ENCODE data around the gene MERTK. TPM values are rescaled to one million over a fixed set of nuclear protein-coding genes. Genes with fewer than 3 reads are reported as not detected.

Gene MERTK
- total and polyA plus RNA-seq, 2 of the 13 experiments (the other 11 are each of a cell fraction or from before 2014, with no cell fraction given), result 37.3 to 44.7 TPM

DNA sequence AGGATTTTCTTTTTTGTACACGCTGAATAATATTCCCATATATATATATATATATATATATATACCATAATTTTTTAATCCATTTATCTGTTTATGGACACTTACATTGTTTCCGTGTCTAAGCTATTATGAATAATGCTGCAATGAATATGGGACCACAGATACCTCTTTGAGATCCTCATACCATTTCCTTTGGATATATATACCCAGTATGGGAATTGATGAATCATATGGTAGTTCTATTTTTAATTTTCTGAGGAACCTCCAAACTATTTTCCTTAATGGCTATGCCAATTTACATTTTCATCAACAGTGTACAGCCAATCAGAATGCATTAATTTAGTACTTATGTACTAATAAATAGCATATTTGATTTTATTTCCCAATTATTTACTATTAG is 53.1 kb downstream of the MERTK start (continued):
- TF ChIP-seq, protein P1, sequence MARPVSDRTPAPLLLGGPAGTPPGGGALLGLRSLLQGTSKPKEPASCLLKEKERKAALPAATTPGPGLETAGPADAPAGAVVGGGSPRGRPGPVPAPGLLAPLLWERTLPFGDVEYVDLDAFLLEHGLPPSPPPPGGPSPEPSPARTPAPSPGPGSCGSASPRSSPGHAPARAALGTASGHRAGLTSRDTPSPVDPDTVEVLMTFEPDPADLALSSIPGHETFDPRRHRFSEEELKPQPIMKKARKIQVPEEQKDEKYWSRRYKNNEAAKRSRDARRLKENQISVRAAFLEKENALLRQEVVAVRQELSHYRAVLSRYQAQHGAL (CRISPR knock-in tag; IDR thresholded peaks at IDR 0.05; ENCODE audit: not compliant biosample characterization), result no peak
- TF ChIP-seq PRPF4 (IDR thresholded peaks at IDR 0.05; ENCODE audit: low read depth, low read length, poor library complexity, severe bottlenecking), result no peak

DNA sequence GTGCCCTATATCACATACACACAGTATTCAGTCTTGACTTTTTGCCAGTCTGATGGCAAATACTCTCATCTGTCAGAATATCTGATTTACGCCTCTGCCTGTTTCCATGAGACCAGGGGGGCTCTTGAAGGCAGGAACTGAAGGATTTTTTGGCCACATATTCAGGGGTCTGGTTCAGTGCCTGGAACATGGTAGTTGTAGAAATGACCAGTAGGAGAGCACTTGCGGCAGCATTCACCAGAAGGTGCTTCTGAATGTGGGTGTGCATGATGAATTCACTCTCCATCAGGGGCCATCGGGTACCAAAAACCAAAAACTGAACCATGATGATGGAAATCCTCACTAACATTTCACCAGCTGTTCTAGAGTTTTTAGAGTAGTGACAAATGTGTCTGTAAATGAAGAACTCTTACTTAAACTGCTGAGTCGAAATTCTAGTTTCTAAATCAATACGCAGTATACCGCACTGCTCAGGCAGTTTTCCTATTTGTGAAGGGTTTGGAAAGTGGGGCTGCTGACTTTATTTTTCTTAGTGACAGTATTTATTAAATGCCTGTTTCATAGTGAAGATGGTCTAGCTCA is 54.6 kb downstream of the MERTK start:
- FAIRE-seq, result no peak
- Histone ChIP-seq H3K79me2 (ENCODE audit: insufficient read depth, low read length) (no peaks in the 10 kb centered on the region), H2AFZ (ENCODE audit: low read length) (no peak overlapping the region), H3K9ac (ENCODE audit: insufficient read depth, low read depth, low read length) (no peak overlapping the region), H3K27ac (ENCODE audit: extremely low read length, insufficient read depth, low read length) (no peak overlapping the region), H3K36me3 (replicated peaks in 1 of 2; ENCODE audit: control insufficient read depth in 1 of 2, insufficient read depth in 2 of 2, low read length in 2 of 2) (peaks cover 13 to 46% of the 10 kb centered on the region in 2 experiments), H3K4me3 (replicated peaks in 1 of 3; ENCODE audit: insufficient read depth in 1 of 3, low read depth in 2 of 3, low read length in 3 of 3) (no peak overlapping the region), H3K27me3 (ENCODE audit: control insufficient read depth in 1 of 2, insufficient read depth in 2 of 2, low read length in 2 of 2) (no peaks in the 10 kb centered on the region), H3K4me1 (ENCODE audit: insufficient read depth, low read length) (peaks cover 46% of the 10 kb centered on the region), H4K20me1 (ENCODE audit: insufficient read depth, low read length) (no peaks in the 10 kb centered on the region), H3K4me2 (ENCODE audit: low read depth, low read length) (no peak overlapping the region), H3K9me3 (ENCODE audit: low read length) (no peaks in the 10 kb centered on the region)
- no peak for ATAC-seq
- intact Hi-C loops (cut with micrococcal nuclease; ENCODE audit: unreplicated experiment) (no loop called here), in situ Hi-C loops (cut with HindIII; ENCODE audit: extremely low pct_ligation_motif_present, low pct_unique_long_range_greater_than_20kb) (no loop called here)
- WGBS (ENCODE audit: low lambda C conversion rate), result 96% methylated on average over 6 of the region's 6 CpGs
- CTCF ChIA-PET (ENCODE audit: low intra/inter-chr PET ratio, low total read pairs), result no interaction called here
- no TSS peak for BruUV-seq (replicated peaks)
- POLR2A ChIA-PET, result no interaction called here
- DNase-seq (ENCODE audit: low spot score), result no peak
- TF ChIP-seq ZNF570 (CRISPR knock-in tag; IDR thresholded peaks at IDR 0.05; ENCODE audit: borderline replicate concordance), result no peak
- no peak for TF ChIP-seq NKX3-1 (CRISPR knock-in tag; IDR thresholded peaks at IDR 0.05)
- no peak for TF ChIP-seq TGIF2 (CRISPR knock-in tag; IDR thresholded peaks at IDR 0.05)
- TF ChIP-seq, protein P2, sequence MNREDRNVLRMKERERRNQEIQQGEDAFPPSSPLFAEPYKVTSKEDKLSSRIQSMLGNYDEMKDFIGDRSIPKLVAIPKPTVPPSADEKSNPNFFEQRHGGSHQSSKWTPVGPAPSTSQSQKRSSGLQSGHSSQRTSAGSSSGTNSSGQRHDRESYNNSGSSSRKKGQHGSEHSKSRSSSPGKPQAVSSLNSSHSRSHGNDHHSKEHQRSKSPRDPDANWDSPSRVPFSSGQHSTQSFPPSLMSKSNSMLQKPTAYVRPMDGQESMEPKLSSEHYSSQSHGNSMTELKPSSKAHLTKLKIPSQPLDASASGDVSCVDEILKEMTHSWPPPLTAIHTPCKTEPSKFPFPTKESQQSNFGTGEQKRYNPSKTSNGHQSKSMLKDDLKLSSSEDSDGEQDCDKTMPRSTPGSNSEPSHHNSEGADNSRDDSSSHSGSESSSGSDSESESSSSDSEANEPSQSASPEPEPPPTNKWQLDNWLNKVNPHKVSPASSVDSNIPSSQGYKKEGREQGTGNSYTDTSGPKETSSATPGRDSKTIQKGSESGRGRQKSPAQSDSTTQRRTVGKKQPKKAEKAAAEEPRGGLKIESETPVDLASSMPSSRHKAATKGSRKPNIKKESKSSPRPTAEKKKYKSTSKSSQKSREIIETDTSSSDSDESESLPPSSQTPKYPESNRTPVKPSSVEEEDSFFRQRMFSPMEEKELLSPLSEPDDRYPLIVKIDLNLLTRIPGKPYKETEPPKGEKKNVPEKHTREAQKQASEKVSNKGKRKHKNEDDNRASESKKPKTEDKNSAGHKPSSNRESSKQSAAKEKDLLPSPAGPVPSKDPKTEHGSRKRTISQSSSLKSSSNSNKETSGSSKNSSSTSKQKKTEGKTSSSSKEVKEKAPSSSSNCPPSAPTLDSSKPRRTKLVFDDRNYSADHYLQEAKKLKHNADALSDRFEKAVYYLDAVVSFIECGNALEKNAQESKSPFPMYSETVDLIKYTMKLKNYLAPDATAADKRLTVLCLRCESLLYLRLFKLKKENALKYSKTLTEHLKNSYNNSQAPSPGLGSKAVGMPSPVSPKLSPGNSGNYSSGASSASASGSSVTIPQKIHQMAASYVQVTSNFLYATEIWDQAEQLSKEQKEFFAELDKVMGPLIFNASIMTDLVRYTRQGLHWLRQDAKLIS (CRISPR knock-in tag; IDR thresholded peaks at IDR 0.05), result no peak
- no peak for TF ChIP-seq ZNF33A (CRISPR knock-in tag; IDR thresholded peaks at IDR 0.05; ENCODE audit: borderline replicate concordance)
- no peak for TF ChIP-seq MAF1 (CRISPR knock-in tag; IDR thresholded peaks at IDR 0.05; ENCODE audit: borderline replicate concordance)
- TF ChIP-seq, protein P3, sequence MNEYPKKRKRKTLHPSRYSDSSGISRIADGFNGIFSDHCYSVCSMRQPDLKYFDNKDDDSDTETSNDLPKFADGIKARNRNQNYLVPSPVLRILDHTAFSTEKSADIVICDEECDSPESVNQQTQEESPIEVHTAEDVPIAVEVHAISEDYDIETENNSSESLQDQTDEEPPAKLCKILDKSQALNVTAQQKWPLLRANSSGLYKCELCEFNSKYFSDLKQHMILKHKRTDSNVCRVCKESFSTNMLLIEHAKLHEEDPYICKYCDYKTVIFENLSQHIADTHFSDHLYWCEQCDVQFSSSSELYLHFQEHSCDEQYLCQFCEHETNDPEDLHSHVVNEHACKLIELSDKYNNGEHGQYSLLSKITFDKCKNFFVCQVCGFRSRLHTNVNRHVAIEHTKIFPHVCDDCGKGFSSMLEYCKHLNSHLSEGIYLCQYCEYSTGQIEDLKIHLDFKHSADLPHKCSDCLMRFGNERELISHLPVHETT (CRISPR knock-in tag; conservative IDR thresholded peaks at IDR 0.05), result no peak
- TF ChIP-seq NFYB (CRISPR knock-in tag; IDR thresholded peaks at IDR 0.05), result no peak
- TF ChIP-seq, protein P4, sequence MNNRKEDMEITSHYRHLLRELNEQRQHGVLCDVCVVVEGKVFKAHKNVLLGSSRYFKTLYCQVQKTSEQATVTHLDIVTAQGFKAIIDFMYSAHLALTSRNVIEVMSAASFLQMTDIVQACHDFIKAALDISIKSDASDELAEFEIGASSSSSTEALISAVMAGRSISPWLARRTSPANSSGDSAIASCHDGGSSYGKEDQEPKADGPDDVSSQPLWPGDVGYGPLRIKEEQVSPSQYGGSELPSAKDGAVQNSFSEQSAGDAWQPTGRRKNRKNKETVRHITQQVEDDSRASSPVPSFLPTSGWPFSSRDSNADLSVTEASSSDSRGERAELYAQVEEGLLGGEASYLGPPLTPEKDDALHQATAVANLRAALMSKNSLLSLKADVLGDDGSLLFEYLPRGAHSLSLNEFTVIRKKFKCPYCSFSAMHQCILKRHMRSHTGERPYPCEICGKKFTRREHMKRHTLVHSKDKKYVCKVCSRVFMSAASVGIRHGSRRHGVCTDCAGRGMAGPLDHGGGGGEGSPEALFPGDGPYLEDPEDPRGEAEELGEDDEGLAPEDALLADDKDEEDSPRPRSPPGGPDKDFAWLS (CRISPR knock-in tag; IDR thresholded peaks at IDR 0.05; ENCODE audit: borderline replicate concordance), result no peak
- no peak for TF ChIP-seq ZNF124 (CRISPR knock-in tag; IDR thresholded peaks at IDR 0.05)
- TF ChIP-seq ZNF879 (CRISPR knock-in tag; IDR thresholded peaks at IDR 0.05), result no peak
- no peak for TF ChIP-seq ZNF619 (CRISPR knock-in tag; IDR thresholded peaks at IDR 0.05)
- TF ChIP-seq, protein P5, sequence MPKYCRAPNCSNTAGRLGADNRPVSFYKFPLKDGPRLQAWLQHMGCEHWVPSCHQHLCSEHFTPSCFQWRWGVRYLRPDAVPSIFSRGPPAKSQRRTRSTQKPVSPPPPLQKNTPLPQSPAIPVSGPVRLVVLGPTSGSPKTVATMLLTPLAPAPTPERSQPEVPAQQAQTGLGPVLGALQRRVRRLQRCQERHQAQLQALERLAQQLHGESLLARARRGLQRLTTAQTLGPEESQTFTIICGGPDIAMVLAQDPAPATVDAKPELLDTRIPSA (CRISPR knock-in tag; IDR thresholded peaks at IDR 0.05; ENCODE audit: borderline replicate concordance), result no peak
